GM12873 (cell line): ENCODE measurements around the gene MIER3.
A peak's percentile ranks its signal among the peaks of the same experiment; 100 is the strongest.

Experiments
- TF ChIP-seq, protein P1 (sequence below): IDR thresholded peaks from 2 replicates; pipeline ENCODE4 v1.5.1; 2012; ENCODE audit warnings: low read depth, mild to moderate bottlenecking, moderate library complexity, low read length, control low read depth; ENCODE audit not compliant: insufficient read depth; ENCODE audit errors: missing control alignments

MIER3 gene

DNA sequence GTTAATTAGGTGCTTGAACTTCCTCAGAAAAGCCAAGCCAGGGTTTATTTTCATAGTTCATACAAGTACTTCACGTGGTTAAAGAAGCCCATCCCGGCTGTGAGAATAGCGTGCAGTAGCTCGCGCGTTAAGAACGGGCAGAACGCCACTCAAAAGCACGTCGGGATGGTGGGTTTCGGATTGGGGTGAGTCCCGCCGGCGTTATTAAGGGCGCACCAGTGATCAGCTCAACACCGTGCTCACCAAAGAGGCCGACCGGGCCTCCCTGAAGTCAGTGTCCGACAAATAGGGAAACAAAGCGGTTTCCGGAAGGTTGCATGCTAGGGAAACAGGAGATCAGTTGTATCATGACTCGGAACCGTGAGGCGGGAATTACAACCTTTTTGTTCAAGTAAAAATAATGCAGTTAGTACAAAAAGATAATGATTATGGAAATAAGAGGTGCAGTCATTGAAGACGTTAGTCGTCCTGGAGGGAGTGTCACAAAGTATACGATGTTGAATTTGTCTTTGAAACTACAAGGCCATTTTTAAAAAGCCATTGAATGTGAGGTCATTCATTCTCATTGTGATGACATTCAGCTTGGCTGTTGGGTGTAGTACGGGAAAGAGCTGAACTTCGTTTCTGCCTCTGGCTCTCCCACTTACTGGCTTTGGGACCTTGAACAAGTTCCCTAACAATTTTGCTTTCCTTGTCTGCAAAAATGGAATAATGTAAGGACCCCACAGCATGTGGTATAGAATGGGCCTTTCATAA lies 41.5 kb downstream of the MIER3 start:
- TF ChIP-seq, protein P1, sequence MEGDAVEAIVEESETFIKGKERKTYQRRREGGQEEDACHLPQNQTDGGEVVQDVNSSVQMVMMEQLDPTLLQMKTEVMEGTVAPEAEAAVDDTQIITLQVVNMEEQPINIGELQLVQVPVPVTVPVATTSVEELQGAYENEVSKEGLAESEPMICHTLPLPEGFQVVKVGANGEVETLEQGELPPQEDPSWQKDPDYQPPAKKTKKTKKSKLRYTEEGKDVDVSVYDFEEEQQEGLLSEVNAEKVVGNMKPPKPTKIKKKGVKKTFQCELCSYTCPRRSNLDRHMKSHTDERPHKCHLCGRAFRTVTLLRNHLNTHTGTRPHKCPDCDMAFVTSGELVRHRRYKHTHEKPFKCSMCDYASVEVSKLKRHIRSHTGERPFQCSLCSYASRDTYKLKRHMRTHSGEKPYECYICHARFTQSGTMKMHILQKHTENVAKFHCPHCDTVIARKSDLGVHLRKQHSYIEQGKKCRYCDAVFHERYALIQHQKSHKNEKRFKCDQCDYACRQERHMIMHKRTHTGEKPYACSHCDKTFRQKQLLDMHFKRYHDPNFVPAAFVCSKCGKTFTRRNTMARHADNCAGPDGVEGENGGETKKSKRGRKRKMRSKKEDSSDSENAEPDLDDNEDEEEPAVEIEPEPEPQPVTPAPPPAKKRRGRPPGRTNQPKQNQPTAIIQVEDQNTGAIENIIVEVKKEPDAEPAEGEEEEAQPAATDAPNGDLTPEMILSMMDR = no peak

DNA sequence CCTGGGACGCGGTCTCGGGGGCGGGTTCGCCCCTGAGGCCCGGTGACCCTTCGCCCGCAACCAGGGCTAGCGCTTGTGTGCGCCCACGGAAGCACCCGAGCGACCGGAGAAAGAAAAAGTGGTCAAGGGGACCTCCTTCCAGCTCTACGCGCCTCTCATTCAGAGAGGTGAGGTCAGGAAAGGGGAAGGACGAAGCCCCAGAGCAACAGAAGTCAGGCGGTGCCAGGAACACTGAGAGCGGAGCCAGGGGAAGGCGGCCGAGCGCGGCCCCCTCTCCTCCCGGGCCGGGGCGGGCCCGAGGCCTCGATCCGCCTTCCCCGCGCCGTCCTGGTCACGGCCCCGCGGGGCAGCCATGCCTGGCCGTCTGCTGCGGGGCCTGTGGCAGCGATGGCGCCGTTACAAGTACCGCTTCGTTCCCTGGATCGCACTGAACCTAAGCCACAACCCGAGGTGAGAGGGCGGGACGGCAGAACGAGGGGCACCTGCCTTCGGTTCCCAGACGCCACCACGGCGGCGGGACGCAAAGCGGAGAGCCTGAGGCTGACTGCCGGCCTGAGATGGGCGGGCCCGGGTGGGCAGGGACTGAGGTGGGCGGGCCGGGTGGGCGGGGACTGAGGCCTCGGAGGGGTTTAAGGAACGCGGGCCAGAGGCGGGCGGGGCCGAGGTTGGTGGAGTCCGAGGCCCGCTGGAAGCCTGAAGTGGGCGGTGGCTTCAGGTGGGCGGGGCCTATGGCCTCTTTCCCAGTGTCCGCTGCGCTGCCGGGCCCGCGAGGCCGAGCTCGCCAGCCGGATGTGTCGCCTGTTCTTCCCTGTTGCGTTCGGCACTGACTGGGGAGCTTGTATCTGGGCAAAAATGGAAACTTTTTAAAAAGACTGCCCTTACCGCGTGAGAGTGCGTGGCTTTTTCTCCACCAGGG lies 42.4 kb downstream of the MIER3 start, which contains the start of gene SETD9:
Gene SETD9 (plus strand): TSS at position 303 of the 916 bp plus-strand sequence. CDS start 50 bp downstream, at position 353.
- TF ChIP-seq, protein P1 = no peak

DNA sequence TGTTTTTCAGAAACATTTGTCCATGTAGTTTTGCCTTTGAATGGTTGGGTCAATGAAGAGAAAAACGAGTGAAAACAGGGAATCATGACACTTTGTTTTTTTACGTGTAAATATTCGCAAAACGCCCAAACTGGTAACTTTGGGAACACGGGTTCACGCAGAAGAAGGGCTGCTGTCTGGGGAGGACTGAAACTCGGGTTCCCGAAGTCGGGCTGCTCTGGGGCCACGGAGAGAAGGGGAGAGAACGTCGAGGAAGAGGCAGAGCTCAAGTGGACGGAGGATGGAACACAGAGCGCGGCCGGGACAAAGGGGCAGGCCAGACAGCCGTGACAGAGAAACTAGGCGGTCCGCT lies 43.0 kb downstream of the MIER3 start:
- TF ChIP-seq, protein P1 = no peak

DNA sequence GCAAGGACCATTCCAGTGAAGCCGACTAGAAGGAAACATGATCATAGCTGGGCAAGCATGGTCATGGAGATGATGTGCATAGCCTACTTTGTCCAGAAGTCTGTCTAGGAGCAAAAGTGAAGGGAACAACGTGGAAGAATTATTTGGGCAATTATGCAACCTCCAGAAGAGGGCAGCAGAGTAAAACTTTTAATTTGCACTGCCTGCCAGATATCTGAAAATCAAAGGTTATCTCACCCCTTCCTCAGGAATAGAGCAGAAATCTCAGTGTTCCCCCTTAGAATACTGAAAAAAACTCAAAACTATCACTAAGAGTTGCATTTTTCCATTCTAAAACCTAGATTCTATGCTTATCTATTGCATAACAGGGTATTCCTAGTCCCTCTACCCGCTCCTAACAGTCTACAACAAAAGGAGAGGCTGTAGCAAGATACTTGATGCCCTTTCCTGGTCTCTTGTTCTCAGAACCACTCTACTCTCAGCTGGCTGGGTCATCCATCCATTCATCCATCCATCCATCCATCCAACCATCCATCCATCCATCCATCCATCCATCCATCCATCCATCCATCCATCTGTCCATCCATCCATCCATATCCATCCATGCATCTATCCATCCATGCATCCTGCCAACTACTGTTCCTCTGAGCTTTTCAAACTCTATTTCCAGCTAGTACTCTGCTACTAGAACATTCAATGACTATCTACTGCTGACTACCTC lies 50.9 kb downstream of the MIER3 start:
- TF ChIP-seq, protein P1 = peak; percentile 69

DNA sequence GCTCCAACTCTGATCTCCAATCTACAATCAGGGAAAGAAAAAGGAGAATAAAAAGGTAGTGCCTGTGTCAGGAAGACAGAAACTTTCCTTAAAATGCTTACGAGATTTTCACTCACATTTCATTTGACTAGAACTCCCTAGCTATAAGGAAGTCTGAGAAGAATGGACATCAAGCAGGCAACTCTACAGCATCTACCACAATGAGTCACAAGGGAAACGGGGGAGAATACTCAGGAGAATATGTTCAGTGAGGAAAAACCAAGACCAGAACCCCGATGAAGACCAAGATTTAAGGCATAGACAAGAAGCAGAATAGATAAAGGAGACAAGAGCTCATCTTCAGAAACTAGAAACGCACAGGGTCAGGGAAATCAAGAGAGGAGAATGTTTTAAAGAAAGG lies 51.5 kb downstream of the MIER3 start:
- TF ChIP-seq, protein P1 = no peak

DNA sequence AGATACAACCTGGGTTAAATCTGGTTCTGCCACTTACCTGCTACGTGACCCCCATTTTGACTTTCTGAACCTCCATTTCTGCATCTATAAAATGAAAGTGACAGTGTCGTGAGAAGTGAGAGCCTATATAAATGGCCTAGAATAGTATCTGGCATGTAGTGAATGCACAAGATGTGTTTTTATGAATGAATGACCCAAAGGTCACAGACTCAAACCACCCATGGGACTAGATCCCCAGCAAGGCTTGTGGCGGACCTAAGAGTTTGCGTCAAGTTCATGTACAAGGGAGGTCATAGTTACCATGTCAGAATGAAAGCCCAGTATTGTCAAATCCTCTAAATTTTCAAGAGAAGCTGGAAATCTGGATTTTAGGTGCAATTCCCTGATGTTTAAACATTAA lies 53.7 kb downstream of the MIER3 start:
- TF ChIP-seq, protein P1 = no peak

DNA sequence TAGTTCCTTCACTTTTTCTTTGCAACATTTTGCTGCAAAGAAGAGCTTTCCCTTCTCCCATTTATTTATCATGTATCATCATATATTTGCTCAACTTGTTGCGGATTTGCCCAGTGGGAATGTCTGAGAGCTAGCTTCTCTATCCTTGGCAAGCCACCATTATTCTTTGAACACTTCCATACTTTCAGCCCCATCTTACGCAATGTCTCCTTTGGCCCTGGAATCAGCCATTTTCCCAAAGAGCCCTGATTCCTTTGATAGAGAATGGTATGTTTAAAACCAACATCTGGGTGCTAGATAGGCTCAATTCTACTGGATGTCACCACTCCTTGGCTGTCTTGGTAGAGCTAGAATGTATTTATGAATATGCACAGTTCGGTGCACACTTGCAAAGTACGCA lies 55.2 kb downstream of the MIER3 start:
- TF ChIP-seq, protein P1 = no peak
